Neural progenitor cell (in vitro differentiated cells): ENCODE data around the gene MINDY4.

Experiments used
- CTCF ChIP-seq: fragments of 200-600 bp; sonication (generic); IDR thresholded peaks from 2 replicates; pipeline ENCODE4 v1.5.1; 2017; ENCODE audit warnings: antibody characterized with exemption, mild to moderate bottlenecking
- EZH2 ChIP-seq: fragments of 200-600 bp; sonication (generic); IDR thresholded peaks from 2 replicates; pipeline ENCODE4 v1.6.1; 2017; ENCODE audit warnings: antibody characterized with exemption, mild to moderate bottlenecking, moderate library complexity

DNA sequence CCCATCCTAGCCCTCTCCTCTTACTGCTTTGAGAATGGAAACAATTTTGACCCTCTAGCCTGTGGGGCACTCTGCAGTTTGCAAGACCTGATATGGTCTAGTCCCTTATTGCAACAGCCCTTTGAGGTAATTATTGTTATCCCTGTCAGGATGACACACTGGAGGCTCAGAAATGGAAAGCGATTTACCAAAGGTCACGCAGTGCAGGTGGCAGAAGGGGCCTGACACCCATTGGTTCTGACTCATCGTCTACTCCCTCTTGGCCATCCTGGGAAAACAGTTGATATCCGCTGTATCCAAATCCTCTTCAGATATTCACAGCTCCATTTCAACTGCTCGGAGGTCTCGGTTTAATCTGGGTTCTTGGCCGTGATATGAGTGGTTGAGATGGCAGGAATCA lies 95.7 kb downstream of the MINDY4 start:
- no peak for TF ChIP-seq CTCF
- no peak for TF ChIP-seq EZH2
